Liver (tissue), 9 donors: ENCODE measurements around the gene PON1. TPM values are rescaled to one million over a fixed set of nuclear protein-coding genes. Genes with fewer than 3 reads are reported as not detected.

Experiments used
- DNase-seq: peaks from one replicate; pipeline ENCODE4 v3.0.0-alpha.2; 2017; ENCODE audit warnings: low spot score
- H3K27ac ChIP-seq, 2 donors: one replicate each; pipeline ENCODE4 v1.7.0; 2013; ENCODE audit warnings: inconsistent platforms in 2 of 2, low read length in 2 of 2, control low read depth in 1 of 2, low read depth in 1 of 2, mild to moderate bottlenecking in 1 of 2
- H3K27me3 ChIP-seq, 4 donors: one replicate each; pipeline versions ENCODE4 v1.6.1 to v1.7.0; 2013; ENCODE audit warnings: low read length in 3 of 4, inconsistent platforms in 1 of 4, mild to moderate bottlenecking in 1 of 4, moderate library complexity in 1 of 4; ENCODE audit not compliant: control insufficient read depth in 4 of 4, insufficient read depth in 4 of 4
- H3K36me3 ChIP-seq, 4 donors: one replicate each; pipeline versions ENCODE4 v1.6.1 to v1.7.0; 2013; ENCODE audit warnings: low read length in 3 of 4, mild to moderate bottlenecking in 3 of 4, low read depth in 1 of 4, moderate library complexity in 1 of 4; ENCODE audit not compliant: control insufficient read depth in 4 of 4, insufficient read depth in 3 of 4
- H3K4me1 ChIP-seq, 4 donors: one replicate each; pipeline versions ENCODE4 v1.6.1 to v1.7.0; 2013; ENCODE audit warnings: low read length in 3 of 4, mild to moderate bottlenecking in 3 of 4, moderate library complexity in 1 of 4; ENCODE audit not compliant: control insufficient read depth in 4 of 4, insufficient read depth in 4 of 4
- H3K4me3 ChIP-seq, 3 donors: one replicate each; pipeline versions ENCODE4 v1.6.1 to v1.7.0; 2013; ENCODE audit warnings: low read length in 3 of 3, control low read depth in 1 of 3, low read depth in 1 of 3, mild to moderate bottlenecking in 1 of 3
- H3K9ac ChIP-seq, 2 donors: one replicate each; pipeline ENCODE4 v1.7.0; 2013; ENCODE audit warnings: low read length in 2 of 2, mild to moderate bottlenecking in 2 of 2, moderate library complexity in 2 of 2, control low read depth in 1 of 2, low read depth in 1 of 2
- H3K9me3 ChIP-seq, 4 donors: one replicate each; pipeline versions ENCODE4 v1.6.1 to v1.7.0; 2013; ENCODE audit warnings: low read length in 3 of 4; ENCODE audit not compliant: control insufficient read depth in 4 of 4
- CTCF ChIP-seq: fragments of 150-350 bp; IDR thresholded peaks from 2 replicates; pipeline ENCODE4 v1.5.1; 2017; ENCODE audit warnings: improper control_type of control experiment, low read depth, low read length; ENCODE audit not compliant: missing input control
- FOXA1 ChIP-seq: IDR thresholded peaks from 2 replicates; pipeline ENCODE4 v1.6.1; 2016; ENCODE audit warnings: antibody characterized with exemption
- GABPA ChIP-seq, 2 donors: IDR thresholded peaks in 1 of 2; conservative IDR thresholded peaks in 1 of 2; 2 replicates each; pipeline ENCODE4 v1.6.1; 2016; ENCODE audit warnings: antibody characterized with exemption in 2 of 2, mild to moderate bottlenecking in 1 of 2, moderate library complexity in 1 of 2
- HNF4A ChIP-seq, 2 donors: conservative IDR thresholded peaks; 2 replicates each; pipeline ENCODE4 v1.6.1; 2016; ENCODE audit warnings: antibody characterized with exemption in 2 of 2, mild to moderate bottlenecking in 2 of 2
- HNF4G ChIP-seq: IDR thresholded peaks from 2 replicates; pipeline ENCODE4 v1.6.1; 2016; ENCODE audit warnings: antibody characterized with exemption
- JUND ChIP-seq, 2 donors: IDR thresholded peaks; 2 replicates each; pipeline ENCODE4 v1.6.1; 2016; ENCODE audit warnings: antibody characterized with exemption in 2 of 2
- NR2F2 ChIP-seq: IDR thresholded peaks from 2 replicates; pipeline ENCODE4 v1.6.1; 2016; ENCODE audit warnings: antibody characterized with exemption
- RAD21 ChIP-seq, 2 donors: IDR thresholded peaks; 2 replicates each; pipeline ENCODE4 v1.6.1; 2016; ENCODE audit warnings: antibody characterized with exemption in 2 of 2, mild to moderate bottlenecking in 2 of 2
- RXRA ChIP-seq, 2 donors: IDR thresholded peaks; 2 replicates each; pipeline ENCODE4 v1.6.1; 2017 to 2018; ENCODE audit warnings: antibody characterized with exemption in 2 of 2, mild to moderate bottlenecking in 1 of 2
- SP1 ChIP-seq: IDR thresholded peaks from 2 replicates; pipeline ENCODE4 v1.6.1; 2018; ENCODE audit warnings: antibody characterized with exemption, mild to moderate bottlenecking
- TAF1 ChIP-seq: conservative IDR thresholded peaks from 2 replicates; pipeline ENCODE4 v1.6.1; 2016; ENCODE audit warnings: antibody characterized with exemption, mild to moderate bottlenecking
- YY1 ChIP-seq: IDR thresholded peaks from 2 replicates; pipeline ENCODE4 v1.6.1; 2016; ENCODE audit warnings: antibody characterized with exemption, mild to moderate bottlenecking
- ZBTB33 ChIP-seq: IDR thresholded peaks from 2 replicates; pipeline ENCODE4 v1.6.1; 2016; ENCODE audit warnings: antibody characterized with exemption
- WGBS: extraction: QIAGEN DNeasy Blood & Tissue Kit; methylation state at CpG from one replicate; pipeline ENCODE4 v1.1.7; 2013; 5-methylcytosine and 5-hydroxymethylcytosine counted together
- polyA plus RNA-seq, 2 donors: library from polyadenylated mRNA; stranded (reverse) in 1 of 2; unstranded in 1 of 2; fragments of 200-250 nt in 1 of 2; fragments of >200 nt in 1 of 2; fragmentation: Nextera tagmentation in 1 of 2; extraction: Ambion mirVana in 1 of 2; gene quantifications; one replicate each; pipeline versions ENCODE4 v1.2.1 to v1.2.3, GENCODE V29; 2013 to 2015
- total RNA-seq, 2 donors: library from RNA; depleted of rRNA; stranded (reverse); fragments of >200 nt; gene quantifications; one replicate each; pipeline ENCODE4 v1.2.3, GENCODE V29; 2014
- donor health status: healthy.
- donor health status: healthy.
- donor health status: healthy.
- donor health status: healthy.
- donor health status: healthy.

The PON1 gene
- total and polyA plus RNA-seq, 4 donors, result 54.8 to 1,101 (median 207) TPM

- no peak for DNase-seq
- WGBS, result 72% methylated on average over 2 of the region's 2 CpGs
Observed at GRCh38 chr7:95286096-95286495, 38.2 kb downstream of the PON1 start.

GRCh38 chr7:95279417-95279816, 44.9 kb downstream of the PON1 start:
- DNase-seq, result no peak
- Histone ChIP-seq H3K9ac (no peak overlapping the region), H3K4me3 (no peak overlapping the region), H3K36me3 (no peaks in the 10 kb centered on the region), H3K9me3 (no peaks in the 10 kb centered on the region), H3K27ac (no peak overlapping the region), H3K4me1 (no peaks in the 10 kb centered on the region), H3K27me3 (no peaks in the 10 kb centered on the region)
- TF ChIP-seq RAD21 (IDR thresholded peaks at IDR 0.05) (no peak), CTCF (no peak), ZBTB33 (no peak), YY1 (no peak), HNF4A (conservative IDR thresholded peaks at IDR 0.05) (no peak), NR2F2 (no peak), JUND (IDR thresholded peaks at IDR 0.05) (no peak)
- 67% methylated on average over 2 of the region's 2 CpGs for WGBS

More at GRCh38 chr7:95286096-95286495, 38.2 kb downstream of the PON1 start:
- H3K4me1 ChIP-seq, result no peaks in the 10 kb centered on the region
- H3K27me3 ChIP-seq, result no peaks in the 10 kb centered on the region
- no peak overlapping the region for H3K27ac ChIP-seq
- H3K9me3 ChIP-seq, result no peaks in the 10 kb centered on the region
- H3K9ac ChIP-seq, result no peak overlapping the region
- TF ChIP-seq TAF1, result no peak
- TF ChIP-seq FOXA1, result no peak
- no peak for TF ChIP-seq YY1
- TF ChIP-seq CTCF, result no peak
- no peak for TF ChIP-seq HNF4G
- TF ChIP-seq NR2F2, result no peak
- TF ChIP-seq ZBTB33, result no peak
- TF ChIP-seq JUND (IDR thresholded peaks at IDR 0.05), result no peak
- TF ChIP-seq SP1, result no peak
- TF ChIP-seq HNF4A (conservative IDR thresholded peaks at IDR 0.05), result no peak
- no peak for TF ChIP-seq RXRA (IDR thresholded peaks at IDR 0.05)
- TF ChIP-seq GABPA (IDR thresholded peaks at IDR 0.05 in 1 of 2, conservative IDR thresholded peaks at IDR 0.05 in 1 of 2), result no peak
- no peak for TF ChIP-seq RAD21 (IDR thresholded peaks at IDR 0.05)
- H3K36me3 ChIP-seq, result no peaks in the 10 kb centered on the region
- H3K4me3 ChIP-seq, result no peak overlapping the region
